Vagina (tissue), 2 donors: ENCODE data around the gene SUGCT.

Experiments
- CTCF ChIP-seq, 3 experiments: fragments of 450-650 bp in 2 of 3; fragments of 200-600 bp in 1 of 3; sonication (generic) in 1 of 3; IDR thresholded peaks; one replicate each; pipeline ENCODE4 v1.5.1; 2017 to 2019; ENCODE audit warnings: antibody characterized with exemption in 3 of 3, mild to moderate bottlenecking in 2 of 3, moderate library complexity in 2 of 3
- POLR2A ChIP-seq, 2 donors: fragments of 450-650 bp; IDR thresholded peaks; one replicate each; pipeline ENCODE4 v1.6.1; 2017; ENCODE audit warnings: antibody characterized with exemption in 2 of 2, mild to moderate bottlenecking in 2 of 2, moderate library complexity in 2 of 2

- TF ChIP-seq CTCF (IDR thresholded peaks at IDR 0.05), result no peak
- no peak for TF ChIP-seq POLR2A (IDR thresholded peaks at IDR 0.05)
These were observed 302.7 kb downstream of the SUGCT start for GRCh38 chr7:40437498-40437897.
